Embryonic facial prominence (tissue), 1 donor: ENCODE data around the gene ESPL1.
"Not testable (repeated sequence)": the region's sequence is repeated elsewhere in the genome, so short reads cannot be mapped to it uniquely, and the experiment has no call there.

ENCODE experiments used
- DNase-seq: peaks from one replicate; pipeline ENCODE4 v3.0.0-alpha.2; 2016; ENCODE audit errors: extremely low spot score

The ESPL1 gene

DNA sequence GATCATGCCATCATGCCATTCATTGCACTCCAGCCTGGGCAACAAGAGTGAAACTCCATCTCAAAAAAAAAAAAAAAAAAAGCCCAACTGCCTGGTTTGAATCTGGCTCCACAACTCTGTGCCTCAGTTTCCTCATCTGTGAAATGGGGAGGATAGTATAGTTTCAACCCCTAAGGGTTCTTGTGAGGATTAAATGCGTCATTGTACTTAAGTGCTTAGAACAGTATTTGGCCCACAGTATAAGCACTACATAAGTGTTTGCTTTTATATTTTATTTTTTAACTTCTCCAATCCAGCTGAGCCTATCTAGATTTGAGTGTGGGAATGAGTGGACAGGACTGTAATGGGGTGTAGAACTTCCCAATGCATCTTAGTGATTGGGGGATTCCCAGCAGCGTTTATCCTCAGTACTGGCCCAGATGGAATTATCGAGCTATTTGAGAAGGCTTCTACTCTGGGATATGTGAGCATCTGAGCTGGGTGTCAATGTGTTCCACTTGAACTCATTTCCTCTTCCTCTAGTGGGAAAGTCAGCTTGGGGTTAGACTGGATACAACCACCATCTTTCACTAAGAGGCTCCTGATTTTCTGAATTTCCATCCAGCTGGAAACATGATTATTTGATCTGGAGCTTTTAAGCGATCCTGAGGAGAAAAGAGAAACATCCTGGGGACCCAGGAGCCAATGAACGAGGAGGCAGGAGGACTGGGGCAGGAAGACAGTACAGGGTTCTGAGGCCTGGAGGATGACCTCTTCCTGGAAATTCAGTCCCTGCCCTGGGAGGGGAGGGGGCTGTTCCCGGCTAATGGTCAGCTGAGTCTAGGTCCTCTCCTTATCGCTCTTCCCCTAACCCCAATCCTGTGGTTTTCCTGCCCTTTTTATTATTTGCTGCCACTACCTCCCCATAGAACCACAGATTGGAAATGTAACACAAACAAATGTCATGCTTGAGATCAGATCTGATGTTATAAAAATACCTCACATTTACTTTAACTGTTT lies 9.3 kb upstream of the ESPL1 start:
- DNase-seq = no peak

DNA sequence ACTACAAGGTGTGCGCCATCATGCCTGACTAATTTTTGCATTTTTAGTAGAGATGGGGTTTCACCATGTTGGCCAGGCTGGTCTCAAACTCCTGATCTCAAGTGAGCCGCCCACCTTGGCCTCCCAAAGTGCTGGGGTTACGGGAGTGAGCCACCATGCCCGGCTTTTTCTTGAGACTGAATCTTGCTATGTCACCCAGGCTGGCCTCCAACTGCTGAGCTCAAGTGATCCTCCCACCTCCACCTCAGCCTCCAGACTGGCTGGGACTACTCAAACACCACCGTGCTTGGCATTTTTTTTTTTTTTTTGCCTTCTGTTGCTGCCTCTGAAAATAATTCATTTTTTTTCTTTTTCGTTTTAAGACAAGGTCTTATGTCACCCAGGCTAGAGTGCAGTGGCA lies 8.2 kb upstream of the ESPL1 start:
- DNase-seq = no peak

GRCh38 chr12:53265783-53266182 lies 2.3 kb upstream of the ESPL1 start:
- no peak for DNase-seq

DNA sequence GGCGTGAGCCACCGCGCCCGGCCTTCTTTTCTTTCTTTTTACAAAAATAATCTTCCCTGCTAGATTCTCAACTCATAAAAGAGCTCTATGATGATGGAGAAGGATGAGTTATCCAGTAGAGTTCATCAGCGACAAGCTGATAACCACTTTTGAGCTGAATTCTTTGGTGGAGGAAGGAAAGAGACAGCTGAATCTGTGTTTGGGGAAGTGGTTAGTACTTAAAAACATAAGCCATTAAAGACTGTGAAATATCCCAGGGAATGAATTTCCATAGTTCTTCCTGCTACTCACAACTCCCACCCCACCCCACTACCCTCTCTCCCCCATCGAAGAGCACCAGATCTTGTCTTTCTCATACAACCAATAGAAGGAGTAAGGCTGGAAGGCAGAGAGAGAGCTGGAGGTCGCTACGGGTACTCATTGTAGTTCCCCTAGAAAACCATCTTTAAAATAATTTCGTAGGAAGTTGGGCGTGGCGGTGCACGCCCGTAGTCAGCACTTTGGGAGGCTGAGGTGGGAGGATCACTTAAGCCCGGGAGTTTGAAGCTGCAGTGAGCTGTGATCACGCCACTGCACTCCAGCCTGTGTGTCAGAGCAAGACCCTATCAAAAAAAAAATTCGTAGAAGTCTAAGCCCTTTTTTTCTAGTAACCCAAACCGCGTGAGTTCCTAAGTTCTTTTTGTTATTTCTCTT lies 647 bp upstream of the ESPL1 start:
- DNase-seq = no peak

DNA sequence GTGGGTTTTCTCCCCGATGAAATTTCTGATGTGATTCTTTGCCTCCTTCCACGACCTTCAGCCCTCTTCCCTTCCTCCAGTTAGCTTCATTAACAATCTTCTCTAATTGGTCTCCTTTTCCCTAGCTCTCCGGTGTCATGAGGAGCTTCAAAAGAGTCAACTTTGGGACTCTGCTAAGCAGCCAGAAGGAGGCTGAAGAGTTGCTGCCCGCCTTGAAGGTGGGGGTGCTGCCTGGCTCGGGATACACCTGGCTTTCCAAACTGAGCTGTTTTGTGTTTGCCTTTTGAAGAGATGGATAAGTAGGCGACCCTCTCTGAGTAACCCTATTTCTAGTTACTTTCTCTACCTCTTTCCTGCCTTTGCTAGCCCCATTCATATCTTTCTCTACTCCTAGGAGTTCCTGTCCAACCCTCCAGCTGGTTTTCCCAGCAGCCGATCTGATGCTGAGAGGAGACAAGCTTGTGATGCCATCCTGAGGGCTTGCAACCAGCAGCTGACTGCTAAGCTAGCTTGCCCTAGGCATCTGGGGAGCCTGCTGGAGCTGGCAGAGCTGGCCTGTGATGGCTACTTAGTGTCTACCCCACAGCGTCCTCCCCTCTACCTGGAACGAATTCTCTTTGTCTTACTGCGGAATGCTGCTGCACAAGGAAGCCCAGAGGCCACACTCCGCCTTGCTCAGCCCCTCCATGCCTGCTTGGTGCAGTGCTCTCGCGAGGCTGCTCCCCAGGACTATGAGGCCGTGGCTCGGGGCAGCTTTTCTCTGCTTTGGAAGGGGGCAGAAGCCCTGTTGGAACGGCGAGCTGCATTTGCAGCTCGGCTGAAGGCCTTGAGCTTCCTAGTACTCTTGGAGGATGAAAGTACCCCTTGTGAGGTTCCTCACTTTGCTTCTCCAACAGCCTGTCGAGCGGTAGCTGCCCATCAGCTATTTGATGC lies 797 bp downstream of the ESPL1 start:
- DNase-seq = no peak

DNA sequence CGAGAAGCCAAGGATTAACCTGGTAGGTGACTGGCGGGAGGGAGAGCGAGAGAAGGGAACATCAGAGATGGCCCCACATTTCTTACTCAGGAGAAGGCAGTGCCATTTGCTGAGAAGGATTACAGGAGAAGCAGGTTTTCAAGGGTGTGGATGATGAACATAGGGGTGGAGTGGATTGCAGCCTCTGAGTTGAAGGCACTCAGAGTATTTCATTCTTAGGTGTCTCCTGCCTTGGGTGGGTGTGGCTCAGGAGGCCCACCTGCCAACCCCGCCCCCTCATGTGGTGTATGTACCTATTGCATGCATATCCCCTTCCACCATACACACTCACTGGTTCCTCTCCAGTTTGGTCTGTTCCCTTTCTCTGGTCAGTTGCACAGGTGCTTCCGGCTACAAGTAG lies 6.3 kb downstream of the ESPL1 start:
- DNase-seq = no peak

GRCh38 chr12:53276511-53276910 lies 8.4 kb downstream of the ESPL1 start:
- no peak for DNase-seq

DNA sequence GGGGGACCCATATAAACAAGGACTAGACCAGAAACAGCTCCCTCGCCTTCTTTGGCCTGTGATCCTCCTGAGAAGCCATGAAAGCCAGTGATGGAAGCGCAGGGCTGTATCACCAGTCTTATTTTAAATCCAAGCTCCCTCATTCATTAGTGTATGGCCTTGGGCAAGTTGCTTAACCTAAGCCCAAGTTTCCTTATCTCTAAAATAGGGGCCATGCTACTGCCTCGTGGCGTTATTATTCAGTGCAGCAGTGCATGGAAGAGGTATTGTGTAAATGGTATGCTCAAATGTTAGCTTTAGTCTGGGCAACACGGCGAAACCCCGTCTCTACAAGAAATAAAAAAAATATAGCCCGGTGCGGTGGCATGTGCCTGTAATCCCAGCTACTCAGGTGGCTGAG lies 9.9 kb downstream of the ESPL1 start:
- DNase-seq = no peak

DNA sequence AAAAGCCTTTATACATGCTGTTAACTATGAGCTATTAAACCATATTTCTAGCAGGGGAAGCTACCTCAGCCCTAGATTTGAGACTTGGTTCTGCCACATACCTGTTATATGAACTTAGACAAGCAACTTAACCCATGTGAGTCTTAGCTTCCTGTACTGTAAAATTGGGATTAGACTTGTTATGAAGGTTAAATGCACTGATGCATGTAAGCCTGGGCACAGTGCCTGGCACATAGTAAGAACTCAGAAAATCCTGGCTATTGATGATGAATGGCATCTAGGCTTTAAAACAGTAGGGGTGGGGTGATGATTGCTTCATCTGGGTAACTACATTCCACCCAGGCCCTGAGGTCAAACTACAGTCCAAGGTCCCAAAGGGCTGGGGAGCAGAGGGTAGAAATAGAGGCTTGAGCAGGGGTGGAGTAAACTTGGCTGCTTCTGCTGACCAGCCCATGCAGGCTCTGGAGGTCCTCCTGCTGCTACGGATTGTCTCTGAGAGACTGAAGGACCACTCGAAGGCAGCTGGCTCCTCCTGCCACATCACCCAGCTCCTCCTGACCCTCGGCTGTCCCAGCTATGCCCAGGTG lies 11.3 kb downstream of the ESPL1 start:
- DNase-seq = no peak

DNA sequence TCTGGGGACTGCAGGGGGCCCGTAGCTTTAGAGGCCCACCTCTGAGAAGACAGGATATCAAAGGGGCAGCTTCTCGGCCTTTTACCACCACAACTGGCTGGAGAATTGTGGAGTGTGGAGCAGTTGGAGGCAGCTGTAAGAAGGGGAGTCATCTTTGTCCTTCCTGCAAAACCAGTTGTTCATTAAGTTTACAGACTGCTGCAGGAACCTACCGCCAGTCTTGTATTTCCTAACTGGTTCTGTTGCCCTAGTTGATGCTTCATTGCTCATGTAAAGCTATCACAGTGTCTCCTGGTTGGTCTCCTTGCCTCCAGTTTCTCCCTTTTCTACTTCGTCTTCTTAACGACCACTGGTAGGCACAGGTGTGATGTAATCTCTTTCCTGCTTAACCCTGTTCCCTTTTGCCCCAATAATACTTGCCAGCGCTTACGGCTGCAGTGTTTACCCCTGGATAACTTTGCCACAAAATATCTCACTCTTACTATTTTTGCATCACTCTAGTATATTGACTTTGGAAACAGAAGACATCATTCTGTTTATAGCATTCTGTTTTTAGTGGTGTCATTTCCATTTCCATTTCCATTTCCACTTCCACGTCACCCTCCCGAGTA lies 11.9 kb downstream of the ESPL1 start:
- no peak for DNase-seq

DNA sequence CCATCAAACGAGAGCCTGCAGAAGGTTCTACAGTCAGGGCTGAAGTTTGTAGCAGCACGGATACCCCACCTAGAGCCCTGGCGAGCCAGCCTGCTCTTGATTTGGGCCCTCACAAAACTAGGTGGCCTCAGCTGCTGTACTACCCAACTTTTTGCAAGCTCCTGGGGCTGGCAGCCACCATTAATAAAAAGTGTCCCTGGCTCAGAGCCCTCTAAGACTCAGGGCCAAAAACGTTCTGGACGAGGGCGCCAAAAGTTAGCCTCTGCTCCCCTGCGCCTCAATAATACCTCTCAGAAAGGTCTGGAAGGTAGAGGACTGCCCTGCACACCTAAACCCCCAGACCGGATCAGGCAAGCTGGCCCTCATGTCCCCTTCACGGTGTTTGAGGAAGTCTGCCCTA lies 18.3 kb downstream of the ESPL1 start:
- no peak for DNase-seq

GRCh38 chr12:53287741-53288216 lies 19.7 kb downstream of the ESPL1 start:
- DNase-seq = no peak

DNA sequence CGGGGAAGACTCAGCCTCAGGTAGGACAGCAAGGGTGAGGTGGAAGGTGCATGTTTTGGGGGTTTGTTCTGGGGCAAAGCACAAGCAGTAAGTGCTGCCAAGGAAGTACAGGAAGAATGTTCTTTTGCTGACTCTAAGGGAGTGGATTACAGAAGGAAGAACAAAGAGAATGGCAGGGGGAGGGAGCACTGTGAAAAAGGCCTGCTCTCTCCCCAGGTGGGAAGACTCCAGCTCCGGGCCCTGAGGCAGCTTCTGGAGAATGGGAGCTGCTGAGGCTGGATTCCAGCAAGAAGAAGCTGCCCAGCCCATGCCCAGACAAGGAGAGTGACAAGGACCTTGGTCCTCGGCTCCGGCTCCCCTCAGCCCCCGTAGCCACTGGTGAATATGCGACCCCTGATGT lies 20.2 kb downstream of the ESPL1 start:
- DNase-seq = no peak

GRCh38 chr12:53289891-53290290 lies 21.8 kb downstream of the ESPL1 start:
- no peak for DNase-seq

DNA sequence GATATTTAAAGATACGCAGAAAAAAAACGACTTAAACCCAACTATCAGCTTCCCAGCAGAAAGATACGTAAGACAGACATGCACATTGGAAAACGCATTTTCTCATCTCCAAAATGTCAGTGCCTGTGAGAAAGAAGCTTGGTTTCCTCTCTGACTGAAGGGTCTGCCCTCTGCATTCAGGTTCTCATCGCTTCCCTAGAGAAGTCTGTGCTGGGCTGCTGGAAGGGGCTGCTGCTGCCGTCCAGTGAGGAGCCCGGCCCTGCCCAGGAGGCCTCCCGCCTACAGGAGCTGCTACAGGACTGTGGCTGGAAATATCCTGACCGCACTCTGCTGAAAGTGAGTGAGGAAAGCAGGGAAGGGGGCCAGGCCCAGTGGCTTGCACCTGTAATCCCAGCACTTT lies 22.6 kb downstream of the ESPL1 start:
- no peak for DNase-seq

DNA sequence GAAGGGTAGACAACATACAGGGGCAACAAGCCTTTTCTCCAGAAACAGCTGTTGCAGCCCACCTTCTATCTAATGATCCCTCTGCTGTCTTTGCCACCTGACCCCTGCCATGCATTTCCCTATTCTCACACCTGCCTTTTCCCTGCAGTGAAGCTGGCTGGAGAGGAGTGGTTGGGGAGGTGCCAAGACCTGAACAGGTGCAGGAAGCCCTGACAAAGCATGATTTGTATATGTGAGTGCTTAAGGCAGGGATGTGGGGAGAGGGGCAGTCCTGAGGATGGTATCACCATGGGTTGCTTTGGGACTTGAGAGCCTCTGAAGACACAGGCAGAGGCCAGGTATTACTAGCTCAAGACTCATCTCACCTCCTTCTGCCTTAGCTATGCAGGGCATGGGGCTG lies 24.3 kb downstream of the ESPL1 start:
- no peak for DNase-seq

DNA sequence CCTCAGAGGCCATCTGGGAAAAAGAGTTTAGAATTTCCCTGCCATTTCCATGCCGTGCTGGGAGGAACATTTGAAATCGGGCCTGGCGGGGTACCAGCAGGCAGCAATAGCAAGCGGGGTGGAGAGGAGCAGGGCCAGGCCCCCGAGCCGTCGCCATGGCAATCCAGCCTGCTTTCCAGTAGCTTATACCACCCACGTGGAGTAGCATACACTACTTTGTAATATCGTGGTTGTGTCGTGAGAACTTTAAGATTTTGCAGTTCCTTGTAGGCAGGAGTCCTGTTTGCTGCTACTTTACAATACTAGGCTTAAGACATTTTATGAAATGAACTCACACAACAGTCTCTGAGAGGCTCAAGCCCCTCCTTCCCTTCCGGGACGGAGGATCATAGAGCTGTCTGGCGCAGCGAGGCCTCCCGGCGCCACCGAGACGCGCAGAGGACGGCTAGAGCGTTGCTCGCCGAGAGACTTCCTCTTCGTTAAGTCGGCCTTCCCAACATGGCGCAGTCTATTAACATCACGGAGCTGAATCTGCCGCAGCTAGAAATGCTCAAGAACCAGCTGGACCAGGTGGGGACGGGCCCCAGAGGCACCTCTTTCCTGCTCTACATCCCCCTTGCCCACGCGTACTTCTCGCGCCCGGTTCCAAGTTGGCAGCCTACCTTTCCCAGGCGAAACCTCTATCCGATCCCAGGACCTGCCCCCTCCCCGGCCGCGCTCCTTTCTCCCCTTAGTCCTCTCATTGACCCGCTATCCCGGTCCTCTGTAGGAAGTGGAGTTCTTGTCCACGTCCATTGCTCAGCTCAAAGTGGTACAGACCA lies 27.2 kb downstream of the ESPL1 start, which contains the start of gene PFDN5:
Gene PFDN5 (plus strand): TSS at position 473 of the 821 bp plus-strand sequence. CDS start 26 bp downstream, at position 499.
- peak; percentile 81 for DNase-seq

DNA sequence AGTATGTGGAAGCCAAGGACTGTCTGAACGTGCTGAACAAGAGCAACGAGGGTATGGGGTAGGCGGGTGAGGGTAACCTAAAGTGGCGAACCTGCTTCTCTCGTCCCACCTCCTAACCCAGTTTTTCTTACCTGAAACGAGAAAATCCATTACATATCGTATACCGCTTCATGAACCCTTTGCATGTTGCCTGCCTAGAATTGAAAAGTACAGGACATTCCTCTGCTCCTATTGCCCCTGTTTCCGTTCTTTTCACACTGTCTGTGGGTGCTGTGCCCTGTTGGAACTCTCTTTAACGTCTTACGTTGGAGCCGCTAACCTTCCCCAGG lies 27.8 kb downstream of the ESPL1 start:
- no peak for DNase-seq

DNA sequence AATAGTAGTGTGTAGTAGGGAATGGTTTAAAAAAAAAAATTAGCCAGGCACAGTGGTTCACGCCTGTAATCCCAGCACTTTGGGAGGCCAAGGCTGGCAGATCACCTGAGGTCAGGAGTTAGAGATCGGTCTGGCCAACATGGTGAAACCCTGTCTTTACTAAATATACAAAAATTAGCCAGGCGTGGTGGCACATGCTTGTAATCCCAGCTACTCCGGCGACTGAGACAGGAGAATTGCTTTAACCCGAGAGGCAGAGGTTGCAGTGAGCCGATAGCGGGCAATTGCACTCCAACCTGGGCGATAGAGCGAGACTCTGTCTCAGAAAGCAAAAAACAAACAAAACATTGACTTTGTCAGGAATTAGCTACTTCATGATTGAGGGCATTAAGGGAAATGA lies 29.0 kb downstream of the ESPL1 start:
- not testable (repeated sequence) for DNase-seq

DNA sequence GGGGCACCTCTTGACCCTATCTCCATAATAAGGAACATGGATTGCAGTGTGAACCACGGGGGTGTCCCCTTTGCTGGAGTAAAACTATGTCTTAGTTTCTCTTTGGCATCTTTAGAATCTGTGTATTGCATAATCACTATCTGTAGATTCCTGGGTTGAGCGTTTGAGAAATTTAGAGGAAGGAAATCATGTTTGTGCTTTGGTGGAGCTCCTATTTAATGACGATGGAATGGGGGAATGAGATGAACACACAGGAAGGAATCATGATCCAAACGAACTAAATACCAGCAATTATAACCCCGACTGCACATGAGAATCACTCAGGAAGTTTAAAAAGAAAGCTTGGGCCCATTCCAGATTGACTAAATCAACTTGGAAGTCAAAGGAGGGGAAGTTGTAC lies 30.1 kb downstream of the ESPL1 start:
- no peak for DNase-seq
